ENCODE results near the gene ODF4. TPM values are rescaled to one million over a fixed set of nuclear protein-coding genes. Genes with fewer than 3 reads are reported as not detected.

Gene ODF4
- polyA plus RNA-seq, 1 of the 3 experiments (the other 2 are of a cell fraction): not detected

DNA sequence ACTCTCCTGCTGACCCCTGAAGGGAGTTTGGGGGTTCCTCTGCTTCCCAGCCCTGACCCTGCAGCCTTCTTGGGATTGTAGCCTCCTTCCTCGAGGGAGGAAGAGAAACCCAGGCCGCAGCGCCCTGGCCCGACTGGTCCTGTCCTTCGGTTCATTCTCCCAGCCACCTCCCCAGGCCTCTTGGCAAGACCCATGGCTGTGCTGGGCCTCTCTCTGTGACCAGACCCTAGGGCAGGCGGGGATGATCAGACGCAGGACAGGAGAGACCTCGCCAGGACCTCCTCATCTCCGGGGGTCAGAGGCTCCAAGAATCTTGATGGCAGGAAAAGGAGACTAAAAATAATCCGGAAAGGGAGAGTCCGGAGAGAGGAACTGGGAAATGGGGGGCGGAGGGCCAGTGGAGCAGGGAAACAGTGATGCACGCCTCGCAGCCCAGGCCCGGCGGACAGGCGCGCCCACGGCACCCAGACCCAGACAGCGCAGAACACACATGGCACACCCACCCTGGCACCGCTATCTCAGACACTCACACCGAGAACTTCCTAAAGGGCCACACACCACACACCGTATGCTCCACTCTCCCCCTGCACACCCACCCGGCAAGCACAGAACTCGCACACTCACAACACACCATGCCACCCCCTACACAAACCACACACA is 28.4 kb upstream of the ODF4 start:
- Histone ChIP-seq H3K4me2 (no peak overlapping the region), H3K9me2 (no peaks in the 10 kb centered on the region), H3K9me3 (no peaks in the 10 kb centered on the region), H3K79me2 (ENCODE audit: insufficient read depth) (no peaks in the 10 kb centered on the region), H4K20me1 (ENCODE audit: insufficient read depth) (no peaks in the 10 kb centered on the region), H3F3A (replicated peaks; ENCODE audit: insufficient read depth) (no peaks in the 10 kb centered on the region), H3K27me3 (ENCODE audit: insufficient read depth) (peaks cover 25% of the 10 kb centered on the region), H3K36me3 (replicated peaks in 1 of 2; ENCODE audit: control insufficient read depth in 1 of 2, insufficient read depth in 2 of 2, low read length in 1 of 2) (no peaks in the 10 kb centered on the region), H3K9ac (no peak overlapping the region), H3K4me1 (ENCODE audit: control insufficient read depth in 1 of 2, insufficient read depth in 2 of 2, low read depth in 1 of 2, low read length in 1 of 2) (peaks cover 0 to 4% of the 10 kb centered on the region in 2 experiments; a peak in 1 of 4 replicates), H2AFZ (ENCODE audit: low read depth) (no peak overlapping the region), H3K4me3 (ENCODE audit: low read depth in 2 of 2, low read length in 1 of 2) (no peak overlapping the region), H3K27ac (ENCODE audit: low read depth in 2 of 2, low read length in 1 of 2) (no peak overlapping the region)
- no peak for DNase-seq
- TF ChIP-seq TEAD4 (IDR thresholded peaks at IDR 0.05; ENCODE audit: borderline replicate concordance, insufficient read depth) (no peak), NRF1 (IDR thresholded peaks at IDR 0.05; ENCODE audit: low read depth, low read length) (no peak), POLR2AphosphoS5 (IDR thresholded peaks at IDR 0.05; ENCODE audit: low read depth, low read length) (no peak), PBX3 (IDR thresholded peaks at IDR 0.05) (no peak), USF1 (IDR thresholded peaks at IDR 0.05; ENCODE audit: borderline replicate concordance, low read depth) (no peak), EP300 (IDR thresholded peaks at IDR 0.05; ENCODE audit: borderline replicate concordance in 1 of 2, low read depth in 1 of 2, low read length in 1 of 2) (no peak), MEF2A (IDR thresholded peaks at IDR 0.05; ENCODE audit: borderline replicate concordance, low read depth) (no peak), GATA2 (CRISPR knock-in tag; IDR thresholded peaks at IDR 0.05) (no peak), SIN3A (IDR thresholded peaks at IDR 0.05; ENCODE audit: borderline replicate concordance, low read depth, low read length) (no peak), TCF12 (IDR thresholded peaks at IDR 0.05) (no peak), USF2 (IDR thresholded peaks at IDR 0.05; ENCODE audit: borderline replicate concordance, low read depth, low read length) (no peak)
- TF ChIP-seq, protein P1, sequence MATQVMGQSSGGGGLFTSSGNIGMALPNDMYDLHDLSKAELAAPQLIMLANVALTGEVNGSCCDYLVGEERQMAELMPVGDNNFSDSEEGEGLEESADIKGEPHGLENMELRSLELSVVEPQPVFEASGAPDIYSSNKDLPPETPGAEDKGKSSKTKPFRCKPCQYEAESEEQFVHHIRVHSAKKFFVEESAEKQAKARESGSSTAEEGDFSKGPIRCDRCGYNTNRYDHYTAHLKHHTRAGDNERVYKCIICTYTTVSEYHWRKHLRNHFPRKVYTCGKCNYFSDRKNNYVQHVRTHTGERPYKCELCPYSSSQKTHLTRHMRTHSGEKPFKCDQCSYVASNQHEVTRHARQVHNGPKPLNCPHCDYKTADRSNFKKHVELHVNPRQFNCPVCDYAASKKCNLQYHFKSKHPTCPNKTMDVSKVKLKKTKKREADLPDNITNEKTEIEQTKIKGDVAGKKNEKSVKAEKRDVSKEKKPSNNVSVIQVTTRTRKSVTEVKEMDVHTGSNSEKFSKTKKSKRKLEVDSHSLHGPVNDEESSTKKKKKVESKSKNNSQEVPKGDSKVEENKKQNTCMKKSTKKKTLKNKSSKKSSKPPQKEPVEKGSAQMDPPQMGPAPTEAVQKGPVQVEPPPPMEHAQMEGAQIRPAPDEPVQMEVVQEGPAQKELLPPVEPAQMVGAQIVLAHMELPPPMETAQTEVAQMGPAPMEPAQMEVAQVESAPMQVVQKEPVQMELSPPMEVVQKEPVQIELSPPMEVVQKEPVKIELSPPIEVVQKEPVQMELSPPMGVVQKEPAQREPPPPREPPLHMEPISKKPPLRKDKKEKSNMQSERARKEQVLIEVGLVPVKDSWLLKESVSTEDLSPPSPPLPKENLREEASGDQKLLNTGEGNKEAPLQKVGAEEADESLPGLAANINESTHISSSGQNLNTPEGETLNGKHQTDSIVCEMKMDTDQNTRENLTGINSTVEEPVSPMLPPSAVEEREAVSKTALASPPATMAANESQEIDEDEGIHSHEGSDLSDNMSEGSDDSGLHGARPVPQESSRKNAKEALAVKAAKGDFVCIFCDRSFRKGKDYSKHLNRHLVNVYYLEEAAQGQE (IDR thresholded peaks at IDR 0.05; ENCODE audit: low read depth, low read length): no peak
- WGBS (ENCODE audit: low lambda C conversion rate): 89% methylated on average over 24 of the region's 25 CpGs
- POLR2A ChIA-PET: no interaction called here
- CTCF ChIA-PET: interaction anchor here (1.3 kb wide), 1 partner anchor 11 kb away, joined by 9 read pairs; no protein-coding TSS in a partner anchor
